HEK293 (cell line): ENCODE measurements around the gene PRDX3.
A peak's percentile ranks its signal among the peaks of the same experiment; 100 is the strongest.

Experiments
- ATF2 ChIP-seq: fragments of 450-650 bp; formaldehyde crosslinking; IDR thresholded peaks from 2 replicates; pipeline ENCODE4 v1.5.1; 2016; ENCODE audit warnings: missing biosample characterization, missing genetic modification characterization, low read depth
- ELK4 ChIP-seq: IDR thresholded peaks from 2 replicates; pipeline ENCODE4 v1.6.1; 2011; ENCODE audit warnings: mild to moderate bottlenecking, low read depth, low read length, borderline replicate concordance
- HOXC10 ChIP-seq: sonication (generic); formaldehyde crosslinking; IDR thresholded peaks from 2 replicates; pipeline ENCODE4 v1.8.1; 2023; ENCODE audit warnings: mild to moderate bottlenecking, missing genetic modification reagents
- PRDM10 ChIP-seq: fragments of 450-650 bp; formaldehyde crosslinking; IDR thresholded peaks from 2 replicates; pipeline ENCODE4 v1.5.1; 2016; ENCODE audit warnings: missing biosample characterization, missing genetic modification characterization
- PRDM2 ChIP-seq: fragments of 450-650 bp; formaldehyde crosslinking; IDR thresholded peaks from 2 replicates; pipeline ENCODE4 v1.5.1; 2016; ENCODE audit warnings: missing biosample characterization, missing genetic modification characterization, borderline replicate concordance
- REPIN1 ChIP-seq: fragments of 450-650 bp; formaldehyde crosslinking; IDR thresholded peaks from 2 replicates; pipeline ENCODE4 v1.5.1; 2017; ENCODE audit warnings: missing biosample characterization, missing genetic modification characterization, low read depth
- SALL2 ChIP-seq: fragments of 450-650 bp; formaldehyde crosslinking; IDR thresholded peaks from 2 replicates; pipeline ENCODE4 v1.5.0; 2017; ENCODE audit warnings: missing biosample characterization, mild to moderate bottlenecking, missing genetic modification characterization, borderline replicate concordance
- TCF7L2 ChIP-seq: IDR thresholded peaks from 2 replicates; pipeline ENCODE4 v1.6.1; 2011; ENCODE audit warnings: low read depth, mild to moderate bottlenecking, inconsistent platforms, low read length, moderate library complexity, borderline replicate concordance
- ZNF155 ChIP-seq: fragments of 450-650 bp; formaldehyde crosslinking; IDR thresholded peaks from 2 replicates; pipeline ENCODE4 v1.5.1; 2016; ENCODE audit warnings: missing biosample characterization, missing genetic modification characterization
- ZNF211 ChIP-seq: fragments of 450-650 bp; formaldehyde crosslinking; IDR thresholded peaks from 2 replicates; pipeline ENCODE4 v1.5.1; 2016; ENCODE audit warnings: low read depth, missing biosample characterization, missing genetic modification characterization
- ZNF26 ChIP-seq: fragments of 450-650 bp; formaldehyde crosslinking; IDR thresholded peaks from 2 replicates; pipeline ENCODE4 v1.5.1; 2016; ENCODE audit warnings: missing biosample characterization, missing genetic modification characterization
- ZNF274 ChIP-seq, 2 experiments: fragments of 200-500 bp in 1 of 2; fragments of 450-650 bp in 1 of 2; sonication (Bioruptor generic) in 1 of 2; formaldehyde crosslinking in 1 of 2; IDR thresholded peaks; 2 replicates each; pipeline versions ENCODE4 v1.5.1 to v1.6.1; 2014 to 2016; ENCODE audit warnings: borderline replicate concordance in 1 of 2, inconsistent platforms in 1 of 2, low read length in 1 of 2, missing biosample characterization in 1 of 2, missing genetic modification characterization in 1 of 2
- ZNF394 ChIP-seq: fragments of 450-650 bp; formaldehyde crosslinking; IDR thresholded peaks from 2 replicates; pipeline ENCODE4 v1.5.1; 2016; ENCODE audit warnings: missing biosample characterization, missing genetic modification characterization, mild to moderate bottlenecking, moderate library complexity, borderline replicate concordance
- ZNF513 ChIP-seq: fragments of 450-650 bp; IDR thresholded peaks from 2 replicates; pipeline ENCODE4 v1.5.1; 2018; ENCODE audit warnings: missing biosample characterization, missing genetic modification characterization
- ZNF514 ChIP-seq: fragments of 450-650 bp; formaldehyde crosslinking; IDR thresholded peaks from 2 replicates; pipeline ENCODE4 v1.5.1; 2016; ENCODE audit warnings: missing biosample characterization, missing genetic modification characterization
- ZNF530 ChIP-seq: fragments of 450-650 bp; formaldehyde crosslinking; IDR thresholded peaks from 2 replicates; pipeline ENCODE4 v1.5.1; 2016; ENCODE audit warnings: low read depth, missing biosample characterization, missing genetic modification characterization
- ZNF621 ChIP-seq: fragments of 450-650 bp; formaldehyde crosslinking; IDR thresholded peaks from 2 replicates; pipeline ENCODE4 v1.5.1; 2017; ENCODE audit warnings: missing biosample characterization, missing genetic modification characterization
- ZNF830 ChIP-seq: fragments of 450-650 bp; IDR thresholded peaks from 2 replicates; pipeline ENCODE4 v1.5.0; 2018; ENCODE audit warnings: missing biosample characterization, missing genetic modification characterization, low read depth, mild to moderate bottlenecking, moderate library complexity
- ZSCAN16 ChIP-seq: fragments of 450-650 bp; formaldehyde crosslinking; IDR thresholded peaks from 2 replicates; pipeline ENCODE4 v1.5.1; 2016; ENCODE audit warnings: missing biosample characterization, missing genetic modification characterization
- ZSCAN5A ChIP-seq: fragments of 450-650 bp; formaldehyde crosslinking; IDR thresholded peaks from 2 replicates; pipeline ENCODE4 v1.5.1; 2016; ENCODE audit warnings: missing biosample characterization, missing genetic modification characterization

The PRDX3 gene

GRCh38 chr10:119165171-119166117 lies 13.2 kb downstream of the PRDX3 start, which contains the start of gene SFXN4 (continued):
- no peak for TF ChIP-seq ZSCAN5A (tag by site-specific recombination)
- no peak for TF ChIP-seq ZNF155 (tag by site-specific recombination)
- TF ChIP-seq ZNF830: no peak
- no peak for TF ChIP-seq ZNF211 (tag by site-specific recombination)
- no peak for TF ChIP-seq ZNF513 (tag by site-specific recombination)
- no peak for TF ChIP-seq ZNF394 (tag by site-specific recombination)
- no peak for TF ChIP-seq ZNF26 (tag by site-specific recombination)
- TF ChIP-seq ATF2 (tag by site-specific recombination): no peak
- TF ChIP-seq PRDM2: no peak
- TF ChIP-seq ZNF274 (IDR thresholded peaks at IDR 0.05; ENCODE audit: low read length): no peak
- no peak for TF ChIP-seq ZNF274 (tag by site-specific recombination; IDR thresholded peaks at IDR 0.05; ENCODE audit: borderline replicate concordance)
- no peak for TF ChIP-seq SALL2 (tag by site-specific recombination)
- TF ChIP-seq ZNF530 (tag by site-specific recombination): no peak
- TF ChIP-seq TCF7L2: no peak
- no peak for TF ChIP-seq ZNF621 (tag by site-specific recombination)
- TF ChIP-seq ELK4: no peak
- TF ChIP-seq ZSCAN16: 0 out of 2 replicates have a peak, but pooled peaks have one; percentile 27
- TF ChIP-seq REPIN1 (tag by site-specific recombination): no peak
- no peak for TF ChIP-seq ZNF514
- peak; percentile 89; the same call in 1 of the 2 replicates for TF ChIP-seq HOXC10 (CRISPR knock-in tag)
- peak; percentile 69 for TF ChIP-seq PRDM10 (tag by site-specific recombination)
